HUES48 (cell line): Measurements from ENCODE around the gene TRPM2.
"Not testable (repeated sequence)": the region's sequence is repeated elsewhere in the genome, so short reads cannot be mapped to it uniquely, and the experiment has no call there.

Experiments used
- H3K27ac ChIP-seq: one replicate; pipeline ENCODE4 v1.7.0; 2013; ENCODE audit warnings: low read depth, low read length, inconsistent platforms
- H3K27me3 ChIP-seq: 2 replicates; pipeline ENCODE4 v1.6.1; 2013; ENCODE audit warnings: mild to moderate bottlenecking, low read length; ENCODE audit not compliant: control insufficient read depth, insufficient read depth
- H3K36me3 ChIP-seq: 2 replicates; pipeline ENCODE4 v1.6.1; 2013; ENCODE audit warnings: low read length; ENCODE audit not compliant: control insufficient read depth, insufficient read depth
- H3K4me1 ChIP-seq: 2 replicates; pipeline ENCODE4 v1.6.1; 2013; ENCODE audit warnings: mild to moderate bottlenecking, low read length; ENCODE audit not compliant: control insufficient read depth, insufficient read depth
- H3K4me3 ChIP-seq: 2 replicates; pipeline ENCODE4 v1.5.1; 2013; ENCODE audit warnings: mild to moderate bottlenecking, low read depth, low read length
- H3K9ac ChIP-seq: 2 replicates; pipeline ENCODE4 v1.6.1; 2013; ENCODE audit warnings: mild to moderate bottlenecking, low read depth, low read length, moderate library complexity
- H3K9me3 ChIP-seq: 2 replicates; pipeline ENCODE4 v1.6.1; 2013; ENCODE audit warnings: low read length; ENCODE audit not compliant: control insufficient read depth, insufficient read depth

The TRPM2 gene

GRCh38 chr21:44400791-44401385, 47.5 kb downstream of the TRPM2 start:
- Histone ChIP-seq H3K27me3 (no peaks in the 10 kb centered on the region), H3K4me3 (no peak overlapping the region), H3K9me3 (peaks cover 10% of the 10 kb centered on the region), H3K36me3 (no peaks in the 10 kb centered on the region), H3K27ac (no peak overlapping the region), H3K9ac (no peak overlapping the region), H3K4me1 (no peaks in the 10 kb centered on the region)

- Histone ChIP-seq H3K27ac (no peak overlapping the region), H3K36me3 (no peaks in the 10 kb centered on the region), H3K27me3 (no peaks in the 10 kb centered on the region), H3K4me3 (no peak overlapping the region), H3K9me3 (peaks cover 10% of the 10 kb centered on the region), H3K9ac (no peak overlapping the region), H3K4me1 (no peaks in the 10 kb centered on the region)
Observed at GRCh38 chr21:44401386-44402160, 48.2 kb downstream of the TRPM2 start.

- Histone ChIP-seq H3K9me3 (peaks cover 12% of the 10 kb centered on the region), H3K36me3 (no peaks in the 10 kb centered on the region), H3K27ac (no peak overlapping the region), H3K4me1 (no peaks in the 10 kb centered on the region), H3K27me3 (no peaks in the 10 kb centered on the region), H3K9ac (no peak overlapping the region), H3K4me3 (no peak overlapping the region)
Observed at GRCh38 chr21:44402323-44403105, 49.1 kb downstream of the TRPM2 start.

GRCh38 chr21:44403106-44404020, 49.9 kb downstream of the TRPM2 start:
- Histone ChIP-seq H3K27ac (no peak overlapping the region), H3K4me3 (no peak overlapping the region; the same call in 1 of the 2 replicates), H3K4me1 (no peaks in the 10 kb centered on the region), H3K9me3 (peaks cover 12% of the 10 kb centered on the region), H3K36me3 (no peaks in the 10 kb centered on the region), H3K27me3 (no peaks in the 10 kb centered on the region), H3K9ac (no peak overlapping the region)

- not testable (repeated sequence) for H3K36me3 ChIP-seq, H3K27me3 ChIP-seq, H3K4me3 ChIP-seq, H3K27ac ChIP-seq, H3K4me1 ChIP-seq, H3K9ac ChIP-seq
- H3K9me3 ChIP-seq: peaks cover 17% of the 10 kb centered on the region
Observed at GRCh38 chr21:44404482-44404881, 51.1 kb downstream of the TRPM2 start.

- H3K27ac ChIP-seq: no peak overlapping the region
- no peak overlapping the region for H3K9ac ChIP-seq
- H3K4me3 ChIP-seq: no peak overlapping the region
- no peaks in the 10 kb centered on the region for H3K4me1 ChIP-seq
- H3K27me3 ChIP-seq: no peaks in the 10 kb centered on the region
- H3K36me3 ChIP-seq: no peaks in the 10 kb centered on the region
- peaks cover 17% of the 10 kb centered on the region for H3K9me3 ChIP-seq
Observed at GRCh38 chr21:44405091-44405947, 51.9 kb downstream of the TRPM2 start.

- no peaks in the 10 kb centered on the region for H3K27me3 ChIP-seq
- H3K27ac ChIP-seq: no peak overlapping the region
- H3K4me1 ChIP-seq: no peaks in the 10 kb centered on the region
- H3K9ac ChIP-seq: no peak overlapping the region
- no peak overlapping the region for H3K4me3 ChIP-seq
- no peaks in the 10 kb centered on the region for H3K36me3 ChIP-seq
- H3K9me3 ChIP-seq: peaks cover 17% of the 10 kb centered on the region
Observed at GRCh38 chr21:44405948-44406872, 52.8 kb downstream of the TRPM2 start.

- Histone ChIP-seq H3K27me3 (no peaks in the 10 kb centered on the region), H3K9me3 (peaks cover 17% of the 10 kb centered on the region), H3K27ac (no peak overlapping the region), H3K4me1 (no peaks in the 10 kb centered on the region), H3K36me3 (no peaks in the 10 kb centered on the region), H3K9ac (no peak overlapping the region), H3K4me3 (no peak overlapping the region)
Observed at GRCh38 chr21:44406953-44407352, 53.5 kb downstream of the TRPM2 start.

- H3K36me3 ChIP-seq: no peaks in the 10 kb centered on the region
- H3K4me3 ChIP-seq: no peak overlapping the region
- H3K27ac ChIP-seq: no peak overlapping the region
- H3K9me3 ChIP-seq: peaks cover 17% of the 10 kb centered on the region
- no peaks in the 10 kb centered on the region for H3K27me3 ChIP-seq
- no peaks in the 10 kb centered on the region for H3K4me1 ChIP-seq
- H3K9ac ChIP-seq: no peak overlapping the region
Observed at GRCh38 chr21:44407493-44407892, 54.1 kb downstream of the TRPM2 start.
